M059J (cell line): Measurements from ENCODE around the gene ATP4A. TPM values are rescaled to one million over a fixed set of nuclear protein-coding genes. Genes with fewer than 3 reads are reported as not detected.

Experiments
- total RNA-seq: library from RNA; depleted of rRNA; stranded (reverse); fragments of >200 nt; shearing (Covaris generic); gene quantifications from 2 replicates; pipeline ENCODE4 v1.2.3, GENCODE V29; 2014; rRNA removed

ATP4A gene
- total RNA-seq, 1 experiment from 2014 or later, result not detected

Other genes with a start within 250 kb of the ATP4A start
- 1.5 TPM in 1 of 2 replicates, not detected in the other for gene CD22, start 234.5 kb downstream of the ATP4A start, total RNA-seq
- gene FFAR1, start 215.8 kb downstream of the ATP4A start, total RNA-seq, result not detected in 2 replicates
- gene FFAR3, start 205.2 kb downstream of the ATP4A start, total RNA-seq, result not detected in 2 replicates
- not detected in 2 replicates for gene GPR42, start 192.6 kb downstream of the ATP4A start, total RNA-seq
- not detected in 2 replicates for gene FFAR2, start 115.4 kb downstream of the ATP4A start, total RNA-seq
- not detected in 2 replicates for gene KRTDAP, start 73.2 kb downstream of the ATP4A start, total RNA-seq
- gene DMKN, start 50.0 kb downstream of the ATP4A start, total RNA-seq, result 6.7 and 34.4 TPM in 2 replicates
- 0.25 and 0.49 TPM in 2 replicates for gene SBSN, start 35.3 kb downstream of the ATP4A start, total RNA-seq
- not detected in 2 replicates for gene GAPDHS, start 30.2 kb downstream of the ATP4A start, total RNA-seq
- gene TMEM147, start 18.0 kb downstream of the ATP4A start, total RNA-seq, result 106 and 116 TPM in 2 replicates
- gene PMIS2, start 22.5 kb upstream of the ATP4A start, total RNA-seq, result not detected in 2 replicates
- 9.1 and 10.1 TPM in 2 replicates for gene HAUS5, start 49.1 kb upstream of the ATP4A start, total RNA-seq
- gene RBM42, start 65.4 kb upstream of the ATP4A start, total RNA-seq, result 97.1 and 128 TPM in 2 replicates
- 0.54 TPM in 1 of 2 replicates, not detected in the other for gene ETV2, start 78.1 kb upstream of the ATP4A start, total RNA-seq
- 635 and 1,532 TPM in 2 replicates for gene COX6B1, start 84.7 kb upstream of the ATP4A start, total RNA-seq
- 0.47 TPM in 1 of 2 replicates, not detected in the other for gene UPK1A, start 102.9 kb upstream of the ATP4A start, total RNA-seq
- not detected in 2 replicates for gene ZBTB32, start 140.9 kb upstream of the ATP4A start, total RNA-seq
- gene KMT2B, start 154.3 kb upstream of the ATP4A start, total RNA-seq, result 4.9 and 8.8 TPM in 2 replicates
- 8.8 and 24.0 TPM in 2 replicates for gene IGFLR1, start 178.8 kb upstream of the ATP4A start, total RNA-seq
- 18.0 and 24.9 TPM in 2 replicates for gene U2AF1L4, start 181.8 kb upstream of the ATP4A start, total RNA-seq
- gene PSENEN, start 182.0 kb upstream of the ATP4A start, total RNA-seq, result 90.5 and 108 TPM in 2 replicates
- gene LIN37, start 184.9 kb upstream of the ATP4A start, total RNA-seq, result 4.3 and 12.2 TPM in 2 replicates
- 0.39 and 0.47 TPM in 2 replicates for gene HSPB6, start 193.4 kb upstream of the ATP4A start, total RNA-seq
- 5.9 and 7.4 TPM in 2 replicates for gene PROSER3, start 194.5 kb upstream of the ATP4A start, total RNA-seq
- 1.5 and 4.2 TPM in 2 replicates for gene ARHGAP33, start 211.9 kb upstream of the ATP4A start, total RNA-seq
- not detected in 2 replicates for gene PRODH2, start 249.2 kb upstream of the ATP4A start, total RNA-seq